GM21737 (cell line): Measurements from ENCODE around the gene FOXK1.
"Not testable (repeated sequence)": the region's sequence is repeated elsewhere in the genome, so short reads cannot be mapped to it uniquely, and the experiment has no call there.

Source experiments
- ATAC-seq: cut with Tn5 transposase; IDR thresholded peaks from one replicate; pipeline ENCODE4 v1.9.1; 2021; ENCODE audit warnings: mild to moderate bottlenecking, moderate library complexity; ENCODE audit not compliant: unreplicated experiment

Gene FOXK1

GRCh38 chr7:4665661-4666060 is 16.4 kb upstream of the FOXK1 start:
- no peak for ATAC-seq

DNA sequence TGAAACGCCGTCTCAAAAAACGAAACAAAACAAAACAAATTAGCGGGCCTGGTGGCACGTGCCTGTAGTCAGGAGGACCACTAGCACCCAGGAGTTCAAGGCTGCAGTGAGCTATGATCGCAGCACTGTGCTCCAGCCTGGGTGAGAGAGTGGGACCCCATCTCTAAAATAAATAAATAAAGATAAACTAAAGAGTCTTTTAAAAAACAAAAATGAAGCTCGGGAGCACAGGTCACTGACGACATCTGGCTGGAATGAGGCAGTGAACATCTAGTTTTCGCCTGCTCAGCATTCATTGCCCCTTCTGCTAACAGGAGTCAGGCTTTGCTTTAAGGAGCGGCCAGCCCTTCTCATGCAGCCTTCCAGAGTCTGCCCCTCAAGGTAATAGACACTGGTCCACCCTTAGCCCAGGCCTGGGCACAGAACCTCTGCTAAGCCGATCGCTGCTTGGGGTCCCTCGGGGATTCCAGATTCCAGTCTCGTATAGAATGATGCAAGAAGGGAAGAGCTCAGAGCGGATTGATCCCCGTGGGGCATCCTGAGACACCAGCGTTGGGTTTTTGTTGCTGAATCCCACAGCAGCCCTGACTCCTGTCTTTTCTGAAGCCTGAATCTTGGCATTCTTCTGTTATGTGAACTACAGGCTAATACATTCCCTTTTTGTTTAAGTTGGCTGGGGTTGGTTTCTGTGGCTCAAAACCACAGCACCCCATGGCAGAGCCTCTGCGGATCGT is 14.2 kb upstream of the FOXK1 start:
- ATAC-seq: no peak

DNA sequence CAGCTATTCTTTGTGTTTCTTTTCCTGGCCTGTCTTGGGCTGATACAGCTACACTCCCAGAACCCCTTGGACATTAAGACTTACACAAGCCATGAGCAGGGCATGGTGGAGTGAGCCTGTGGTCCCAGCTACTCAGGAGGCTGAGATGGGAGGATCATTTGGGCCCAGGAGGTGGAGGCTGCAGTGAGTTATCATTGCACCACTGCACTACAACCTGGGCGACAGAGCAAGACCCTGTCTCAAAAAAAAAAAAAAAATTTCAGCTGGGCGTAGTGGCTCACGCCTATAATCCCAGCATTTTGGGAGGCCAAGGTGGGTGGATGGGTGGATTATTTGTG is 13.6 kb upstream of the FOXK1 start:
- ATAC-seq: no peak

- ATAC-seq: no peak
Measured at GRCh38 chr7:4670791-4671190, 11.3 kb upstream of the FOXK1 start.

DNA sequence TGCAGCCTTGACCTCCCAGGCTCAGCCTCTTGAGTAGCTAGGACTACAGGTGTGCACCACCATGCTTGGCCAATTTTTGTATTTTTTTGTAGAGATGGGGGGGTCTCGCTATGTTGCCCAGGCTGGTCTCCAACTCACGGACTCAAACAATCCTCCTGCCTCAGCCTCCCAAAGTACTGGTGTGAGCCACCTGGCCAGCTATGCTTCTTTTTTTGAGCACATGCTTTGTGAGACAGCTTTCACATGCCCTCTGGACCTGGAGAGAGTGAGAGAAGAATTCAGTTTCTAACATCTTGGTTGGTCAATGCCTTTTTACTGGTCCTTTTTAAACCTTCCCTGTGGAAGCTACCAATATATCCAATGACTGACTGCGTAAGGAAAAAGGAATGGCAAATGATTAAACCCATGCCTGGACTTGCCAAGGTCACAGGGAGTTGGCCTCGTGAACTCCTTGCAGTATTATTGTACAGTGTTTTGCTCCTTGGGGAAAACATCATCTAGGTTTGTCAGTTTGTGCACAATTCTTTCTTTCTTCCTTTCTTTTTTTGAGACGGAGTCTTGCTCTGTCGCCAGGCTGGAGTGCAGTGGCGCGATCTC is 6.2 kb upstream of the FOXK1 start:
- no peak for ATAC-seq

DNA sequence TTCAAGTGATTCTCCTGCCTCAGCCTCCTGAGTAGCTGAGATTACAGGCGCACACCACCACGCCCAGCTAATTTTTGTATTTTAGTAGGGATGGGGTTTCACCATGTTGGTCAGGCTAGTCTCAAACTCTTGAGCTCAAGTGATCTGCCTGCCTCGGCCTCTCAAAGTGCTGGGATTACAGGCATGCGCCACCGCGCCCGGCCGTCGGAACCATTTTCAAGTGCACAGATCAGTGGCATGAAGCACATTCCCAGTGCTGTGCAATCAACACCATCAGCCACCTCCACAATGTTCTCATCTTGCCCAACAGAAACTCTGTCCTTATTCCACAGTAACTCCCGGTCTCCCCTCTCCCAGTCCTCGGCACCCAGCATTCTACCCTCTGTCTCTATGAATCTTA is 4.6 kb upstream of the FOXK1 start:
- ATAC-seq: not testable (repeated sequence)

GRCh38 chr7:4681218-4681851 is 760 bp upstream of the FOXK1 start:
- no peak for ATAC-seq

- ATAC-seq: peak; percentile 26
Measured at GRCh38 chr7:4682621-4683042, 537 bp downstream of the FOXK1 start.

DNA sequence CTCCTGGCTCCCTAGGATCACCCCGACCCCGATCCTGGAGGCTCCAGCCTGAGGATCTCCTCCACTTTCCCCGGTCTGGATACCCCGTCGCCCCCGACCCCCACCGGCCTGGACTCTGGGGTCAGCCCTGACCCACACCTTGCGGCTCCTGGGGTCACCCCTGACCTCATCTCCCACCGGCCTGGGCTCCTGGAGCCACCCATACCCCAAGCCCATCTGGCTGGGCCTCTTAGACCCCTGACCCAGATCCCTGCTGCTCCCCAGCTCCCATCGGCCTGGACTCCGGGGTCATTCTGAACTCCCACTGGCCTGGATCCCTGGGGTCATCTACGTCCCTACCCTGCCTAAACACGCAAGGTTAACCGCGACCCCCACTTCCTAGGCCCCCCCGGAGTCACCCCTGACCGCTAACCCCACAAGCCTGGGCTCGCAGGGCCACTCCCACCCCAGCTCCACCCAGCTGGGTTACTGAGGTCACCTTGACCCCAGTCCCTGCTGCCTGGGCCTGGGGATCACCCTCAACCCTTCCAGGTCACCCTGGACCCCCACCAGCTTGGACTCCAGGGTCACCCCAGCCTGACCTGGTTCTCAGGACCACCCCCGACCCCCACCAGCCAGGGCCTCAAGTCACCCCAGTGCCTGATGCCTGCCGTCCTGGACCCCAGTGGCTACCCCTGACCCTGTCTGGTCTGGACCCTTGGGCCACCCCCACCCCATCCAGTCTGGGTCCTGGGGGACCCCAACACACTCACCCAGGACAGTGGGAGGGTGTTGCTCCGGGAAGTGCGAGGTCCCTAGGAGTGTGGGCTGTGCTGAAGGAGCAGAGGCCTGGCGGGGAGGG is 1.2 kb downstream of the FOXK1 start:
- ATAC-seq: no peak

DNA sequence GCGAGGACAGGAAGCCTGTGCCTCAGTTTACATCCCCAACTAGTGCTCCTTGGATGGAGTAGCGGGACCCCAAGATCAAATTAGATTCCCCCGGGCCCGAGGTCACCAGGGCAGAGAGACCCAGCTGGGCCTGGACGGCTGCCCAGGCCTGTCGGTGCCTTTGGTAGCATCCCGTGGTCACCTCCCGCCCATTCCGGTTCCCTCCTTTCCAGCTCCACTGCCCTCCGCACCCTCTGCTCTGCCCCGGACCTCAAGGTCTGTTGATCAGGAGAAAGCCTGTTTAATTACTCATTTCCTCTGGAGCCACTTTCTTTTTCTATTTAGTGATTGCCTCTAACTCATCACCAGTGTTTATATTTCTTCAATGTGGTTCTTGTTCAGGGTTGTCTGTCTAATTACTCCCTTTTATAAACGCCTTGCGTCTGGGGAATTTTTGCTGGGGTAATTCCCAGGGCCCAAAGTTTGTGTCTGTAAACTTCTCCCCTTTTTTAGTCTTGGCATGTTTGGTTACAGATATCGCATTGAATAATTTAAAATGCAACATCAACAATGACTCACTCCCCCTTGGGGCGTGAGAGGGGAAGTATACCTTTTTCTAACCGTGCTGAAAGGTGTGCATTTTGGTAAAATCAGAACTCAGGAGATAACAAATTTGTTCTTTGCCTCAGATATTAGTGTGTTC is 1.9 kb downstream of the FOXK1 start:
- ATAC-seq: no peak

DNA sequence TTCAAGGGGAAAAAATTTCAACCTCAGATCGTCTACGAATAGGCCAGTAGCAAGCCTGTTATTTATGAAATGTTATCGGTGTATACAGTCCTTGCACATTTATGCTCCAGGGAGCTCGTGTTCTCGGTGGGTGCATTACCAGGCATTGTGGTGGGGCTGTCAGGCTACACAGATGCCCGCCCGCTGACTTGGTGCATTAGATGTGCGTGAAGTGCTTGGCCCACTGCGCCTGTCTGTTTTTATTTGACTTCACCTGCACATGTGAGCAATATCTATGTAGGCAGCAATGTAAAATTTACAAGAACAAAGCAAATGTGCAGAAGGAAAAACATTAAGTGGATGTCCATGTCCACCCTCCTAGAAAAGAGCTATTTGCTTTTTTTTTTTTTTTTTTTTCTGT is 2.8 kb downstream of the FOXK1 start:
- ATAC-seq: no peak

GRCh38 chr7:4685676-4686075 is 3.6 kb downstream of the FOXK1 start:
- not testable (repeated sequence) for ATAC-seq

DNA sequence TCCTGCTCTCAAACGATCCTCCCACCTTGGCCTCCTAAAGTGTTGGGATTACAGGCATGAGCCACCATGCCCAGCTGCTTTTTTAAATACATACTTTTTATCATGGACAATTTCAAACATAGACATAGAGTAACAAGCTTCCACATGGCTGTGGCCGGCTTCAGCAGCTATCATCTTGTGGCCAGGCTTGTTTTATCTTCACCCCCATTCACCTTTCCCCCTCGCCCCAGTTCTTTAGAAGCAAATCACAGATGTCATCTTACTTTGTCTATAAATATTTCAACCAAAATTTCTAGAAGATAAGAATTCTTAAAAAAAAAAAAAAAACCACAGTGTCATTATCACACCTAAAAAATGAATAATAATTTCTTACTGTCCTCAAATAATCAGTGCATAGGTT is 5.9 kb downstream of the FOXK1 start:
- no peak for ATAC-seq

GRCh38 chr7:4689151-4689550 is 7.1 kb downstream of the FOXK1 start:
- no peak for ATAC-seq

GRCh38 chr7:4689668-4690067 is 7.6 kb downstream of the FOXK1 start:
- no peak for ATAC-seq

- no peak for ATAC-seq
Measured at GRCh38 chr7:4690953-4691856, 9.1 kb downstream of the FOXK1 start.

GRCh38 chr7:4692055-4692454 is 10.0 kb downstream of the FOXK1 start:
- ATAC-seq: no peak

GRCh38 chr7:4692622-4693021 is 10.5 kb downstream of the FOXK1 start:
- not testable (repeated sequence) for ATAC-seq

- ATAC-seq: no peak
Measured at GRCh38 chr7:4693152-4693551, 11.1 kb downstream of the FOXK1 start.

DNA sequence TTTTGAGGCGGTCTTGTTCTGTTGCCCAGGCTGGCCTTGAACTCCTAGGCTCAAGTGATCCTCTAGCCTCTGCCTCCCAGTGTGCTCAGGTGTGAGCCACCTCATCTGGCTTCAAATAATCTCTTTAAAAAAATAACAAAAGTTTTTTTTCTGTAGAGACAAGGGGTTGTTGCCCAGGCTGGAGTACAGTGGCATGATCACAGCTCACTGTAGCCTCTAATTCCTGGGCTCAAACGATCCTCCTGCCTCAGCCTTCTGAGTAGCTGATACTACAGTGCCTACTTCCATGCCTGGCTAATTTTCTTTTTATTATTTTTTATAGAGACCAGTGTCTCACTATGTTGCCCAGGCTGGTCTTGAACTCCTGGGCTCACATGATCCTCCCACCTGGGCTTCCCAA is 11.7 kb downstream of the FOXK1 start:
- ATAC-seq: no peak
